Endothelial cell of umbilical vein (primary cell): Measurements from ENCODE around the gene WDR55. TPM values are rescaled to one million over a fixed set of nuclear protein-coding genes. Genes with fewer than 3 reads are reported as not detected.

ENCODE experiments used
- BruUV-seq: library from RNA; stranded (reverse); fragments of 400-500 nt; replicated peaks from 2 replicates; lab custom pipeline; 2021; lab: Mats Ljungman, UMichigan
- CTCF ChIA-PET: fragments of 300-600, 350-600 bp; sonication (Branson Sonifier 250); formaldehyde crosslinking; loops from one replicate; lab custom pipeline; 2021; ENCODE audit warnings: antibody characterized with exemption, inconsistent platforms; lab: Charles Lee
- POLR2A ChIA-PET: fragments of 300-600, 350-600 bp; sonication (Branson Sonifier 250); formaldehyde crosslinking; loops from one replicate; lab custom pipeline; 2021; ENCODE audit warnings: antibody characterized with exemption, inconsistent platforms; lab: Charles Lee
- DNase-seq: peaks from one replicate; pipeline ENCODE4 v3.0.0-alpha.2; 2011; ENCODE audit warnings: low read depth, low spot score
- FAIRE-seq: peaks from 2 replicates; lab custom pipeline; 2011; peaks lifted over from hg19 to GRCh38; lab: Jason Lieb, UNC
- H2AFZ ChIP-seq: 2 replicates; pipeline ENCODE4 v1.6.0; 2012; ENCODE audit warnings: low read depth, low read length, control low read depth, inconsistent platforms
- H3K27ac ChIP-seq: 2 replicates; pipeline ENCODE4 v1.5.1; 2011; ENCODE audit warnings: low read depth, mild to moderate bottlenecking, control low read depth, low read length, moderate library complexity; ENCODE audit not compliant: insufficient read depth
- H3K27me3 ChIP-seq, 2 experiments: 2 replicates each; pipeline versions ENCODE4 v1.6.0 to v1.6.1; 2011; ENCODE audit warnings: low read length in 2 of 2, mixed read lengths in 1 of 2; ENCODE audit not compliant: control insufficient read depth in 2 of 2, insufficient read depth in 2 of 2
- H3K36me3 ChIP-seq, 2 experiments: 2 replicates in 1 of 2; 3 replicates in 1 of 2; pipeline ENCODE4 v1.5.1; 2011; ENCODE audit warnings: low read length in 2 of 2, mild to moderate bottlenecking in 1 of 2, moderate library complexity in 1 of 2; ENCODE audit not compliant: control insufficient read depth in 2 of 2, insufficient read depth in 2 of 2; ENCODE audit errors: extremely low read depth in 1 of 2
- H3K4me1 ChIP-seq: 3 replicates; pipeline ENCODE4 v1.5.1; 2011; ENCODE audit warnings: mild to moderate bottlenecking, low read length; ENCODE audit not compliant: control insufficient read depth, insufficient read depth; ENCODE audit errors: extremely low read depth
- H3K4me2 ChIP-seq: 2 replicates; pipeline ENCODE4 v1.6.1; 2011; ENCODE audit warnings: low read length, control low read depth, mixed read lengths; ENCODE audit not compliant: insufficient read depth
- H3K4me3 ChIP-seq, 3 experiments: fragments of 200-600 bp in 1 of 3; sonication (generic), shearing (Covaris generic) in 1 of 3; replicated peaks in 1 of 3; 2 replicates each; pipeline ENCODE4 v1.5.1; 2011 to 2016; ENCODE audit warnings: control low read depth in 3 of 3, low read length in 3 of 3, mild to moderate bottlenecking in 2 of 3, inconsistent platforms in 1 of 3, low read depth in 1 of 3, moderate library complexity in 1 of 3; ENCODE audit not compliant: insufficient read depth in 1 of 3
- H3K79me2 ChIP-seq: 2 replicates; pipeline ENCODE4 v1.6.0; 2012; ENCODE audit warnings: low read length, inconsistent platforms; ENCODE audit not compliant: control insufficient read depth, insufficient read depth
- H3K9ac ChIP-seq: replicated peaks from 2 replicates; pipeline ENCODE3; 2011; ENCODE audit warnings: low read length, control low read depth; ENCODE audit not compliant: insufficient read depth; ENCODE audit errors: extremely low read depth
- H3K9me1 ChIP-seq: replicated peaks from 3 replicates; pipeline ENCODE4 v1.6.0; 2011; ENCODE audit warnings: mild to moderate bottlenecking, low read length; ENCODE audit not compliant: control insufficient read depth, insufficient read depth; ENCODE audit errors: extremely low read depth
- H3K9me3 ChIP-seq: replicated peaks from 2 replicates; pipeline ENCODE4 v1.5.1; 2012; ENCODE audit warnings: low read length, inconsistent platforms; ENCODE audit not compliant: control insufficient read depth, insufficient read depth
- H4K20me1 ChIP-seq: replicated peaks from 2 replicates; pipeline ENCODE3; 2011; ENCODE audit warnings: mild to moderate bottlenecking, low read length; ENCODE audit not compliant: control insufficient read depth, insufficient read depth; ENCODE audit errors: extremely low read depth
- CTCF ChIP-seq, 2 donors: IDR thresholded peaks; 1 replicate in 1 of 2; 2 replicates in 1 of 2; pipeline ENCODE4 v1.5.1; 2011; ENCODE audit warnings: low read length in 2 of 2, mild to moderate bottlenecking in 2 of 2, moderate library complexity in 2 of 2, control low read depth in 1 of 2, inconsistent platforms in 1 of 2, low read depth in 1 of 2; ENCODE audit not compliant: insufficient read depth in 1 of 2; ENCODE audit errors: extremely low read depth in 1 of 2
- EZH2 ChIP-seq: IDR thresholded peaks from 2 replicates; pipeline ENCODE4 v1.6.1; 2012; ENCODE audit warnings: borderline replicate concordance, low read depth, mild to moderate bottlenecking, moderate library complexity, low read length, inconsistent platforms; ENCODE audit not compliant: severe bottlenecking
- FOS ChIP-seq: IDR thresholded peaks from 2 replicates; pipeline ENCODE4 v1.6.1; 2011; ENCODE audit warnings: mild to moderate bottlenecking, low read length, moderate library complexity, borderline replicate concordance; ENCODE audit not compliant: insufficient read depth
- GATA2 ChIP-seq: IDR thresholded peaks from 2 replicates; pipeline ENCODE4 v1.7.0; 2011; ENCODE audit warnings: low read depth, mild to moderate bottlenecking, moderate library complexity, mixed read lengths, low read length; ENCODE audit not compliant: insufficient read length, insufficient read depth
- JUN ChIP-seq: IDR thresholded peaks from 2 replicates; pipeline ENCODE4 v1.6.1; 2011; ENCODE audit warnings: borderline replicate concordance, low read depth; ENCODE audit not compliant: insufficient read length, insufficient read depth
- MAX ChIP-seq: IDR thresholded peaks from 2 replicates; pipeline ENCODE4 v1.6.1; 2011; ENCODE audit not compliant: insufficient read depth, insufficient read length
- MYC ChIP-seq: IDR thresholded peaks from one replicate; pipeline ENCODE4 v1.6.1; 2011; ENCODE audit warnings: mild to moderate bottlenecking, low read depth, low read length
- POLR2A ChIP-seq: IDR thresholded peaks from 2 replicates; pipeline ENCODE4 v1.6.1; 2012; ENCODE audit warnings: low read depth, mild to moderate bottlenecking, control low read depth, low read length
- POLR2AphosphoS5 ChIP-seq: IDR thresholded peaks from 2 replicates; pipeline ENCODE4 v1.6.1; 2012; ENCODE audit warnings: low read depth, mild to moderate bottlenecking, control low read depth, low read length, moderate library complexity; ENCODE audit not compliant: insufficient read depth
- dilution Hi-C: fragments of 300-500 bp; cut with MboI; formaldehyde crosslinking; loops from one replicate; pipeline ENCODE4 v1.15.0; 2019; ENCODE audit warnings: low sequenced_read_pairs; ENCODE audit not compliant: extremely low pct_ligation_motif_present
- intact Hi-C: fragments of 100-400 bp; cut with micrococcal nuclease; formaldehyde crosslinking; loops from one replicate; pipeline ENCODE4 v1.10.0; 2022
- polyA plus RNA-seq, 4 experiments: library from polyadenylated mRNA; depleted of rRNA in 3 of 4; stranded (reverse) in 3 of 4; unstranded in 1 of 4; fragments of >200 nt; gene quantifications; 2 replicates each; pipeline versions ENCODE4 v1.2.1 to v1.2.3, GENCODE V29; 2011 to 2012; ENCODE audit warnings: missing spikeins in 1 of 4
- total RNA-seq: library from RNA; stranded (reverse); gene quantifications from 2 replicates; pipeline ENCODE4 v1.2.3, GENCODE V29; 2021

Gene WDR55
- total and polyA plus RNA-seq, 2 donors (not counting 3 experiments of a cell fraction or from before 2014, with no cell fraction given) = 17.5 to 25.3 TPM

GRCh38 chr5:140633501-140633900 is 31.2 kb upstream of the WDR55 start:
- peaks cover 0 to 3% of the 10 kb centered on the region in 2 experiments for H3K27me3 ChIP-seq
- ChIA-PET CTCF (interaction anchor here (1.0 to 5.4 kb wide), 8 partner anchors 57 to 274 kb away, joined by 3 to 108 read pairs (median 6); partner anchors contain the start of genes EIF4EBP3 and SRA1), POLR2A (no interaction called here)
- H3K4me3 ChIP-seq = no peak overlapping the region
- H3K27ac ChIP-seq = no peak overlapping the region
- no peaks in the 10 kb centered on the region for H3K9me3 ChIP-seq
- no peaks in the 10 kb centered on the region for H3K36me3 ChIP-seq
- H3K4me2 ChIP-seq = no peak overlapping the region
- no peak for FAIRE-seq
- dilution Hi-C loops (no loop called here), intact Hi-C loops (loop anchor here (10.0 kb wide), 1 partner anchor 389 kb away; no protein-coding TSS in a partner anchor)
- TF ChIP-seq POLR2AphosphoS5 (no peak), CTCF (IDR thresholded peaks at IDR 0.05; ENCODE audit: extremely low read depth in 1 of 2, insufficient read depth in 1 of 2, low read depth in 1 of 2, low read length in 2 of 2) (no peak), FOS (no peak), GATA2 (no peak), POLR2A (no peak), EZH2 (no peak), JUN (no peak), MYC (no peak), MAX (no peak)
- H3K9ac ChIP-seq = no peak overlapping the region
- no peaks in the 10 kb centered on the region for H3K79me2 ChIP-seq
- no peaks in the 10 kb centered on the region for H4K20me1 ChIP-seq
- DNase-seq = no peak
- H2AFZ ChIP-seq = no peak overlapping the region
- H3K9me1 ChIP-seq = no peaks in the 10 kb centered on the region
- BruUV-seq = no TSS peak
- H3K4me1 ChIP-seq = peaks cover 15% of the 10 kb centered on the region
